GM18951 (cell line): ENCODE measurements around the gene CLTCL1.
"Not testable (repeated sequence)": the region's sequence is repeated elsewhere in the genome, so short reads cannot be mapped to it uniquely, and the experiment has no call there.

Experiments used
- POLR2A ChIP-seq: IDR thresholded peaks from 4 replicates; pipeline ENCODE4 v1.6.1; 2011; ENCODE audit warnings: mild to moderate bottlenecking; ENCODE audit not compliant: insufficient read length, insufficient read depth; ENCODE audit errors: extremely low read depth
- in situ Hi-C: fragments of 300-500 bp; cut with MboI; formaldehyde crosslinking; loops from one replicate; pipeline ENCODE4 v1.12.0; 2022; ENCODE audit warnings: low sequenced_read_pairs, mixed read lengths, inconsistent platforms; ENCODE audit not compliant: unreplicated experiment

CLTCL1 gene

DNA sequence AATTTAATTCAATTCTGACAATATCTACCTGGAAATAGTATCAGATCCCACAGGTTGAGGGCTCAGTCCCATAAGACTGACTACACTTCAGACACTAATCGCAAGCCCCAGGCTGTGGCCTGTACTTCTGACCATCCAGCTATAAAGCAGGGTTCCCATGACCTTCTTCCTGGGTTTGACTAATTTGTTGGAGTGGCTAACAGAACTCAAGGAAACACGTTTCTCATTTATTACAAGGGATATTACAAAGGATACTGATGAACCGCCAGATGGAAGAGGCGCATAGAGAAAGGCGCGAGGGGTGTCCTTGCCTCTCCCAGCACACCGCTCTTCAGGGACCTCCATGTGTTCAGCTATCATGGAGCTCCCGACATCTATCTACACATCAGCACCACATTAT is 13.7 kb downstream of the CLTCL1 start:
- no peak for TF ChIP-seq POLR2A
- in situ Hi-C loops, result no loop called here

DNA sequence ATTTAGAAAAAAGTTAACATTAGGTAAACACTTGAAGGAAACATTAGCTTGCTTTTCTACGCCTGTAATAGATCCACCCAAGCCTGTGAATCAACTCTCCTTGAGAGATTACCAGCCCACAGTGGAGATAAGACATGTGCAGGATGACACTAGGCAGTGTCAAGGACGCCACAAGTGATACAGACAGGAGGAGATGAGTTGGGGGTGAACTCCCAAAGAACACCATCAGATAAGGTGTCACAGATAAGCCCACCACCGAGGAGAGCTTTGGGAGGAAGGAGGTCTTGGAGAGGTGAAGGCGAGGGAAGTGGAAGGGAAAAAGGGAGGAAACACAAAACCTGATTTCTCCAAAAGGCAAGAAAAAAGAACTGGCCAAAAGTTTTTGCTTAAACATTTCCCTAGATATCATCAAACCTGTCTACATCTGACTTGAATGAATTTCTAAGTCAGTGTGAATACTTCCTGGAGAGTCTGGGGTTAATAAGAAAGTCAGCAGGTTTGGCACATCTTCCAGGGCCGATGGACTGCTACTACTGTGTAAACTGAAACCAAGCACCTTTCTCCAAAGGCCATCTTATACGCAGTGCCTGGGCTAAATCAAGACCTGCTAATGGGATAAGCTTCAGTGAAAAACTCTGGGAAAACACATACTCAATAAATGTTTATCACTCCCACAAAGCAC is 15.5 kb downstream of the CLTCL1 start:
- TF ChIP-seq POLR2A, result no peak
- in situ Hi-C loops, result no loop called here

DNA sequence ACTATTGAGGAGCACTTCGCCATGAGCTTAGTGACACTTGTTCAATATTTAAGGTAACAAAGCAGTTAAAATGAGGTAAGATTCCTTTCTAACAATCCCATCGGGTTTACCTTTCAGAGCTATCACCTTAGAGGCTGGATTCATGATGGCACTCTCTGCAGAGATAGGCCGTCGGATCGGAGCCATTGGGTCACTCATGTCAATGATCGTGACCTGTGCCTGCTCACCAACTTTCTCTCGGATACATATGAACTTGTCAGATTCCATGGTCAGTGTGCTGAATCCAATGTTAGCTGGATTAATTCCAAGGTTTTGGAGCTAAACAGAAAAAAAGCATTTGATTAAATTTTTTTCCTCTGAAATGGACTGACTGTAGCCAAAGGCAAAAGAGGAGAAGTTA is 16.0 kb downstream of the CLTCL1 start:
- in situ Hi-C loops, result no loop called here
- TF ChIP-seq POLR2A, result no peak

DNA sequence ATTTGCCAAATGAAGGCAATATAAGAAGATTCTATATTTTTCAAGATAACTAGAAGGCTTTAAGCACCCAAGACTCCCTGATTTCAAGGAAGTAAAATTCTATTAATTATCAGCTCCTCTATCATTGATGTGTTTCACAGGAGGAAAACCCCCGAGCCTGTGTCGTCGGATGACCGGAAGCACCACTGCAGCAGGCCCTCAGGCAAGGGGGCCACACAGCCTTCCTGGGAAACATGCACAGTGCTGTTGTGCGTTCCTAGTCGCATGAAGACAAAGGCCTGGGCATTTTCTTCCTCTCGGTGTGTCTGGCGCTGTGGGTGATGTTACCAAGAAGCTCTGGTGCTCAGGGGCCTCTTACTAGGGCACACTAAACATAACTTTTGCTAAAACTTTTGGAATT is 16.4 kb downstream of the CLTCL1 start:
- no peak for TF ChIP-seq POLR2A
- in situ Hi-C loops, result no loop called here

DNA sequence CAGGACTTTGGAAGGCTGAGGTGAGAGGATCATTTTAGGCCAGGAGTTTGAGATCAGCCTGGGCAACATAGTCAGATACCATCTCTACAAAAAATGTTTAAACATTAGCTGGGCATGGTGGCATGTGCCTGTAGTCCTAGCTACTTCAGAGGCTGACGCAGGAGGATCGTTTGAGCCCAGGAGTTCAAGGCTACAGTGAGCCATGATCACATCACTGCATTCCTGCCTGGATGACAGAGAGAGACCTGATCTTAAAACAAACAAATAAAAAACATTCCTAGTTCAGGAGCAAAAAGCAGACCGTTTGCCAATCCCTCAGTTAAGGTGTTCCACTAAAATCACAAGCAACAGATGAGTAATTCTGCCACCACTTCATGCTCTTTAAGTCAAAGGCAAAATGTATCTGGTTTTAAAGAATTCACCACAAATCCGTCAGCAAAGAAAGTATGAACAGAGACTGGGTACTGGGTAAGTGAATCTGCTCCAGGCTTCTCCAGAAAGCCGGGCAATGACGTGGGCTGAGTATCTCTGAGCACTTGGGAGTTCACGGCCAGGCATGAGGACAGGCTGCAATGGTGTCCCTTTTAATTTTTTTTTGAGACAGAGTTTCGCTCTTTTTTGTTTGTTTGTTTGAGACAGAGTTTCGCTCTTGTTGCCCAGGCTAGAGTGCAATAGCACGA is 19.5 kb downstream of the CLTCL1 start:
- no peak for TF ChIP-seq POLR2A
- in situ Hi-C loops, result no loop called here

DNA sequence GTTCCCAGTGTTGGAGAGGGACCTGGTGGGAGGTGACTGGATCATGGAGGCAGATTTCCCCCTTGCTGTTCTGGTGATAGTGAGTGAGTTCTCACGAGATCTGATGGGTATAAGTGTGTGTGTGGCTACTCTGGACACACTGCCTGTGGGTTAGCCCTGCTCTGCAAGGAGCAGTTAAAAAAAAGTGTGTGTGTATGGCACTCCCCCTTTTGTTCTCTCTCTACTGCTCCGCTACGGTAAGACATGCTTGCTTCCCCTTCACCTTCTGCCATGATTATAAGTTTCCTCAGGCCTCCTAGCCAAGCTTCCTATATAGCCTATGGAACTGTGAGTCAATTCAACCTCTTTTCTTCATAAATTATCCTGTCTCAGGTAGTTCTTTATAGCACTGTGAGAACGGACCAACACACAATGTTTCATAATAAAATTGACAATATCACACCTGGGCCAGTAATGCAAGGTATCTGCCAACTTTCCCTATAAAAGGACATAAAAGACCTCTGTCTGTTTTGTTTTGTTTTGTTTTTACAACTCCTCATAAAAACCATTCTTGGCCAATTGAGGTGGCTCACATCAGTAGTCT is 20.2 kb downstream of the CLTCL1 start:
- in situ Hi-C loops, result no loop called here
- no peak for TF ChIP-seq POLR2A

GRCh38 chr22:19270873-19271272 is 20.6 kb downstream of the CLTCL1 start:
- in situ Hi-C loops, result no loop called here
- no peak for TF ChIP-seq POLR2A

DNA sequence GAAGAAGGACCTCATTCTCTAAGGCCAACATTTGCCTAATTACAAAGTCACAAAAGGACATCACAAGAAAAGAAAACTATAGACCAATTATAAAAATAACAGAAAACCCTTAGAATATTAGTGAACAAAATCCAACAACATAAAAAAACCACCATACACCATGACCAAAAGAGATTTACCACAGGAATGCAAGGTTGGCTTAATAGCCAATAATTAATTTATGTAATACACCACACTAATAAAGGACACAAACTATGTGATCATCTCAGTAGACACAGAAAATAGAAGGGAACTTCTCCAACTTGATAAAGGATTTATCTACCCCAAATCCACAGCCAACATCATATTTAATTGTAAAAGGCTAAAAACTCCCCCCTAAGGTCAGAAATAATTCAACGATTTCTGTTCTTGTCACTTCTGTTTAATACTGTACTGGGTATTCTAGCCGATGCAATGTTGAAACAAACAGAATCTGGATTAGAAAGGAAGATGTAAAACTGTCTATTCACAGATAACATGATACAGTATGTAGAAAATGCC is 24.9 kb downstream of the CLTCL1 start:
- in situ Hi-C loops, result no loop called here
- TF ChIP-seq POLR2A, result no peak

DNA sequence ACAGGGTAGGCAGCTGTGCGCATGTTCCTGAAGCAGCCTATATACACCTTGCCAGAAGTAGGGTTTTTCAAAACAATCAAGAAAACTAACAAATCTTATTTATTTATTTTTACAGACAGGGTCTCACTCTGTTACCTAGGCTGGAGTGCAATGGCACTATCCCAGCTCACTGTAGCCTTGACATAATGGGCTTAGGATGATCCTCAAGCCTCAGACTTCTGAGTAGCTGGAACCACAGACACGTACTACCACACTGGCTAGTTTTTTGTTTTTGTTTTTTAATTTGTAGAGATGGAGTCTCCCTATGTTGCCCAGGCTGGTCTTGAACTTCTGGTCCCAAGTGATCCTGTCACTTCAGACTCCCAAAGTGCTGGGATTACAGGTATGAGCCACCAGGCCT is 25.7 kb downstream of the CLTCL1 start:
- TF ChIP-seq POLR2A, result no peak
- in situ Hi-C loops, result no loop called here

DNA sequence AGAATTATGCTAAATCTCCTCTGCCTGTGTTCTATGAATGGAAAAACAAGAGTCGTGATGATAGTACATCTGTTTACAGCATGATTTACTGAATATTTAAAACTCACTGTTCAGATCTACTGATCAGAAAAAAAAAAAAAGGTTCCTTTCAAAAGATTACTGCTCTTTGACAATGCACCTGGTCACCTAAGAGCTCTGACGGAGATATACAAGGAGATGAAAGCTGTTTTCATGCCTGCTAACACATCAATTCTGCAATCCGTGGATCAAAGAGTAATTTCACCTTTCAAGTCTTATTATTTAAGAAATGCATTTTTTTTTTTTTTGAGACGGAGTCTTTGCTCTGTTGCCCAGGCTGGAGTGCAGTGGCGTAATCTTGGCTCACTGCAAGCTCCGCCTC is 30.7 kb downstream of the CLTCL1 start:
- in situ Hi-C loops, result no loop called here
- no peak for TF ChIP-seq POLR2A

DNA sequence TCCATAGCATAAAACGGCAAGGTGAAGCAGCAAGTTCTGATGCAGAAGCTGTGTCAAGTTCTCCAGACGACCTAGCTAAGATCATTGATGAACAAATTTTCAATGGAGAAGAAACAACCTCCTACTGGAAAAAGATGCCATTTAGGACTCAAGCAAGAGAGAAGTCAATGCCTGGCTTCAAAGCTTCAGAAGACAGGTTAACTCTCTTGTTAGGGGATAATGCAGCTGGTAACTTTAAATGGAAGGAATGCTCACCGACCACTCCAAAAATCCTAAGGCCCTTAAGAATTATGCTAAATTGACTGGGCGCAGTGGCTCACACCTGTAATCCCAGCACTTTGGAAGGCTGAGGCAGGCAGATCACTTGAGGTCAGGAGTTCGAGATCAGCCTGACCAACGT is 31.3 kb downstream of the CLTCL1 start:
- in situ Hi-C loops, result no loop called here
- TF ChIP-seq POLR2A, result no peak

GRCh38 chr22:19258968-19259288 is 32.6 kb downstream of the CLTCL1 start:
- in situ Hi-C loops, result not testable (repeated sequence)

DNA sequence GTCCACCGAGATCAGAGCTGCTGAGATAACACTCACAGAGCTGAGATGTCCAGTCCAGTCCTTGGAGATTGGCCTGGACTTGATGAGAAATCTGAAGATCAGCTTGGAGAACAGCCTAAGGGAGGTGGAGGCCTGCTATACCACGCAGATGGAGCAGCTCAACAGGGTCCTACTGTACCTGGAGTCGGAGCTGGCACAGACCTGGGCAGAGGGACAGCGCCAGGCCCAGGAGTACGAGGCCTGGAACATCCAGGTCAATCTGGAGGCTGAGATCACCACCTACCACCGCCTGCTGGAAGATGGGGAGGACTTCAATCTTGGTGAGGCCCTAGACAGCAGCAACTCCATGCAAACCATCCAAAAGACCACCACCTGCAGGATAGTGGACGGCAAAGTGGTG is 33.1 kb downstream of the CLTCL1 start:
- TF ChIP-seq POLR2A, result no peak
- in situ Hi-C loops, result no loop called here

- in situ Hi-C loops, result not testable (repeated sequence)
Measured at GRCh38 chr22:19256362-19256761, 35.2 kb downstream of the CLTCL1 start.
